Thyroid gland (tissue), 4 donors: ENCODE measurements around the gene RNF220. TPM values are rescaled to one million over a fixed set of nuclear protein-coding genes. Genes with fewer than 3 reads are reported as not detected.

Experiments
- DNase-seq, 2 donors: peaks; one replicate each; pipeline ENCODE4 v3.0.0-alpha.2; 2019
- H3K27ac ChIP-seq, 3 donors: fragments of 200-600 bp; sonication (generic); 1 replicate in 2 of 3; 2 replicates in 1 of 3; pipeline ENCODE4 v1.5.1; 2016 to 2019; ENCODE audit warnings: mild to moderate bottlenecking in 1 of 3, moderate library complexity in 1 of 3
- H3K27me3 ChIP-seq: fragments of 200-600 bp; sonication (generic); one replicate; pipeline ENCODE4 v1.5.1; 2019
- H3K36me3 ChIP-seq, 2 donors: fragments of 200-600 bp; sonication (generic); one replicate each; pipeline ENCODE4 v1.5.1; 2016 to 2019
- H3K4me1 ChIP-seq, 2 donors: fragments of 200-600 bp; sonication (generic); one replicate each; pipeline ENCODE4 v1.5.1; 2017 to 2019
- H3K4me3 ChIP-seq, 3 donors: fragments of 200-600 bp; sonication (generic); replicated peaks in 1 of 3; 1 replicate in 2 of 3; 2 replicates in 1 of 3; pipeline ENCODE4 v1.5.1; 2016; ENCODE audit warnings: mild to moderate bottlenecking in 1 of 3
- H3K9me3 ChIP-seq: fragments of 200-600 bp; sonication (generic); one replicate; pipeline ENCODE4 v1.5.1; 2017
- POLR2A ChIP-seq, 2 donors: fragments of 450-650 bp; IDR thresholded peaks; one replicate each; pipeline ENCODE4 v1.6.1; 2017; ENCODE audit warnings: antibody characterized with exemption in 2 of 2, mild to moderate bottlenecking in 2 of 2, moderate library complexity in 1 of 2
- WGBS, 2 donors: methylation state at CpG; one replicate each; pipeline ENCODE4 v1.1.5; 2017; 5-methylcytosine and 5-hydroxymethylcytosine counted together
- intact Hi-C: fragments of 100-400 bp; cut with DNase I; formaldehyde crosslinking; loops from one replicate; pipeline ENCODE4 v1.15.1; 2023
- total RNA-seq, 4 donors: library from RNA; depleted of rRNA; stranded (reverse); fragments of >200 nt; gene quantifications; one replicate each; pipeline ENCODE4 v1.2.3, GENCODE V29; 2016
- TF ChIP-seq, protein P1 (sequence below), 6 experiments: fragments of 200-600 bp in 3 of 6; fragments of 450-650 bp in 3 of 6; sonication (generic) in 3 of 6; IDR thresholded peaks; one replicate each; pipeline ENCODE4 v1.5.1; 2016 to 2019; ENCODE audit warnings: antibody characterized with exemption in 6 of 6, mild to moderate bottlenecking in 2 of 6, inconsistent platforms in 1 of 6, moderate library complexity in 1 of 6

Gene RNF220
- total RNA-seq, 4 donors from 2014 or later, result 88.7 to 117 (median 102) TPM

- intact Hi-C loops, result no loop called here
- Histone ChIP-seq H3K4me3 (no peak overlapping the region), H3K36me3 (no peaks in the 10 kb centered on the region), H3K9me3 (no peaks in the 10 kb centered on the region), H3K27me3 (peaks cover 3% of the 10 kb centered on the region), H3K4me1 (no peaks in the 10 kb centered on the region), H3K27ac (no peak overlapping the region)
- no peak for TF ChIP-seq POLR2A (IDR thresholded peaks at IDR 0.05)
- TF ChIP-seq, protein P1, sequence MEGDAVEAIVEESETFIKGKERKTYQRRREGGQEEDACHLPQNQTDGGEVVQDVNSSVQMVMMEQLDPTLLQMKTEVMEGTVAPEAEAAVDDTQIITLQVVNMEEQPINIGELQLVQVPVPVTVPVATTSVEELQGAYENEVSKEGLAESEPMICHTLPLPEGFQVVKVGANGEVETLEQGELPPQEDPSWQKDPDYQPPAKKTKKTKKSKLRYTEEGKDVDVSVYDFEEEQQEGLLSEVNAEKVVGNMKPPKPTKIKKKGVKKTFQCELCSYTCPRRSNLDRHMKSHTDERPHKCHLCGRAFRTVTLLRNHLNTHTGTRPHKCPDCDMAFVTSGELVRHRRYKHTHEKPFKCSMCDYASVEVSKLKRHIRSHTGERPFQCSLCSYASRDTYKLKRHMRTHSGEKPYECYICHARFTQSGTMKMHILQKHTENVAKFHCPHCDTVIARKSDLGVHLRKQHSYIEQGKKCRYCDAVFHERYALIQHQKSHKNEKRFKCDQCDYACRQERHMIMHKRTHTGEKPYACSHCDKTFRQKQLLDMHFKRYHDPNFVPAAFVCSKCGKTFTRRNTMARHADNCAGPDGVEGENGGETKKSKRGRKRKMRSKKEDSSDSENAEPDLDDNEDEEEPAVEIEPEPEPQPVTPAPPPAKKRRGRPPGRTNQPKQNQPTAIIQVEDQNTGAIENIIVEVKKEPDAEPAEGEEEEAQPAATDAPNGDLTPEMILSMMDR (IDR thresholded peaks at IDR 0.05), result no peak
- WGBS, 2 donors, result 67 to 91% methylated on average over 10 to 12 of the region's 12 CpGs
- DNase-seq, result no peak
Measured at GRCh38 chr1:44610527-44611148, 205.6 kb downstream of the RNF220 start.

GRCh38 chr1:44611419-44611818, 206.4 kb downstream of the RNF220 start:
- Histone ChIP-seq H3K4me3 (no peak overlapping the region), H3K9me3 (no peaks in the 10 kb centered on the region), H3K27ac (no peak overlapping the region), H3K36me3 (no peaks in the 10 kb centered on the region), H3K27me3 (peaks cover 3% of the 10 kb centered on the region), H3K4me1 (no peaks in the 10 kb centered on the region)
- WGBS, 2 donors, result 82 to 83% methylated on average over 5 of the region's 5 CpGs
- TF ChIP-seq, protein P1 (IDR thresholded peaks at IDR 0.05), result no peak
- DNase-seq, result no peak
- intact Hi-C loops, result no loop called here

DNA sequence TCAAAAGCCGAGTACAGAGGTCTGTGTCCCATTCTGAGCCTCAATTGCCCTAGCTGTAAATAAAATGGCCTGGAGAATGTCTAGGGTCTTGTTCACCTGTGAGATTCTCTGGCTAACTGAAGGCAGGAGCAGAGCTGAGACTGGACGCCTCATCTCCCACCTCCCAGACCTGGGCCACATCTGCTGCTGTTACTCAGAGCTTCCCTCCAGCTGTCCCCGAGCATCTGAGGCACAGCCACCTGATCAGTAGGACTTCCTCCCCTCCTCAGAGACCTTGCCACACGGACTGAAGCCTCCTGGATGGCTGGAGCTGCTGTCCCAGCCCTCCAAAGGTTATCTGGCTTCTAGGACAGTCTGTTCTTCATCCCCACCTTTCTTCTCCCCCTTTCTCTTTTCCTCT, 206.8 kb downstream of the RNF220 start:
- H3K27me3 ChIP-seq, result peaks cover 3% of the 10 kb centered on the region
- no peaks in the 10 kb centered on the region for H3K36me3 ChIP-seq
- DNase-seq, result no peak
- no peaks in the 10 kb centered on the region for H3K9me3 ChIP-seq
- no peak overlapping the region for H3K27ac ChIP-seq
- TF ChIP-seq POLR2A (IDR thresholded peaks at IDR 0.05), result no peak
- TF ChIP-seq, protein P1 (IDR thresholded peaks at IDR 0.05), result no peak
- 69 to 72% methylated on average over 4 of the region's 4 CpGs for WGBS, 2 donors
- H3K4me3 ChIP-seq, result no peak overlapping the region
- intact Hi-C loops, result no loop called here
- peaks cover 0 to 1% of the 10 kb centered on the region in 2 donors for H3K4me1 ChIP-seq

GRCh38 chr1:44613941-44614340, 208.9 kb downstream of the RNF220 start:
- WGBS, 2 donors, result 85 to 89% methylated on average over 3 to 6 of the region's 6 CpGs
- Histone ChIP-seq H3K36me3 (no peaks in the 10 kb centered on the region), H3K9me3 (no peaks in the 10 kb centered on the region), H3K4me3 (no peak overlapping the region), H3K4me1 (peaks cover 4 to 9% of the 10 kb centered on the region in 2 donors), H3K27me3 (peaks cover 3% of the 10 kb centered on the region), H3K27ac (no peak overlapping the region)
- intact Hi-C loops, result no loop called here
- TF ChIP-seq POLR2A (IDR thresholded peaks at IDR 0.05), result no peak
- TF ChIP-seq, protein P1 (IDR thresholded peaks at IDR 0.05), result no peak
- DNase-seq, result no peak

GRCh38 chr1:44616284-44616990, 211.4 kb downstream of the RNF220 start:
- Histone ChIP-seq H3K36me3 (no peaks in the 10 kb centered on the region), H3K4me3 (peak overlapping the region in 1 of 3 donors; percentile 24), H3K27ac (no peak overlapping the region), H3K9me3 (no peaks in the 10 kb centered on the region), H3K4me1 (peaks cover 4 to 9% of the 10 kb centered on the region in 2 donors), H3K27me3 (no peaks in the 10 kb centered on the region)
- WGBS, 2 donors, result 68 to 81% methylated on average over 4 of the region's 4 CpGs
- intact Hi-C loops, result no loop called here
- DNase-seq, result no peak
- no peak for TF ChIP-seq POLR2A (IDR thresholded peaks at IDR 0.05)
